ENCODE measurements around the gene FAM118A. TPM values are rescaled to one million over a fixed set of nuclear protein-coding genes. Genes with fewer than 3 reads are reported as not detected.

The FAM118A gene
- polyA plus RNA-seq, 2 donors, result 15.4 to 44.4 TPM

DNA sequence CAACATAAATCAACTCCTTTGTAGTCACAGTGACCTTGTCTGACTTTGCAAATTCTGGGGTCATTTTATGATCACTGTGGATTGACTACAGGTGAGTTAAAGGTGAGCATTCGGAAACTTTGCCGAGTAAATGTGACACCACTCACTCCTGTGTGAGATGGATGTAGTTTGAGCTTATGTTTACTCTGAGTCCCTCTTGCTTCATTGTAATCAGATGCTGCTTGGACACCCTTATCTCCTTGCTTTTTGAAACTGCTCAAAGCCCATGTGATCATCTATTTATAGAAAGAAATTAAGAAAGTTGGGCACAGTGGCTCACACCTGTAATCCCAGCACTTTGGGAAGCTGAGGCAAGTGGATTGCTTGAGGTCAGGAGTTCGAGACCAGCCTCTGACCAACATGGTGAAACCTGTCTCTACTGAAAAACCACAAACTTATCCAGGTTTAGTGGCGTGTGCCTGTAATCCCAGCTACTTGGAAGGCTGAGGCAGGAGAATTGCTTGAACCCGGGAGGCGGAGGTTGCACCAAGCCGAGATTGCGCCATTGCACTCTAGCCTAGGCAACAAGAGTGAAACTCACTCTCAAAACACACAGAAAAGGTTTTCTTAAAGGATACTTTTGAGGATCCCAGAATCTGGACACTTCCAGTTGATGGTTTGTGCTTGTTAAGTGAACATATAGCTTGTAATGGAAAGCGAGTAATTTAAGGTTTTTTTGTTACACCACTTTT lies 7.2 kb downstream of the FAM118A start:
- Histone ChIP-seq H3K27me3 (ENCODE audit: control insufficient read depth in 1 of 2, insufficient read depth in 2 of 2, low read length in 2 of 2) (no peaks in the 10 kb centered on the region), H3K4me3 (ENCODE audit: low read depth in 1 of 2, low read length in 2 of 2) (no peak overlapping the region), H3K4me1 (ENCODE audit: control insufficient read depth in 2 of 2, insufficient read depth in 2 of 2, low read length in 1 of 2) (peaks cover 3 to 8% of the 10 kb centered on the region in 2 donors), H3K27ac (ENCODE audit: low read depth in 2 of 2, low read length in 1 of 2) (peak overlapping the region; percentile 72 to 96), H3K36me3 (ENCODE audit: control insufficient read depth in 2 of 2, insufficient read depth in 2 of 2, low read length in 1 of 2) (peaks cover 0 to 2% of the 10 kb centered on the region in 2 donors), H3K9me3 (ENCODE audit: control insufficient read depth in 2 of 2, insufficient read depth in 1 of 2, low read depth in 1 of 2, low read length in 1 of 2) (no peaks in the 10 kb centered on the region)
- WGBS, 2 donors, result 85 to 88% methylated on average over 9 of the region's 9 CpGs

DNA sequence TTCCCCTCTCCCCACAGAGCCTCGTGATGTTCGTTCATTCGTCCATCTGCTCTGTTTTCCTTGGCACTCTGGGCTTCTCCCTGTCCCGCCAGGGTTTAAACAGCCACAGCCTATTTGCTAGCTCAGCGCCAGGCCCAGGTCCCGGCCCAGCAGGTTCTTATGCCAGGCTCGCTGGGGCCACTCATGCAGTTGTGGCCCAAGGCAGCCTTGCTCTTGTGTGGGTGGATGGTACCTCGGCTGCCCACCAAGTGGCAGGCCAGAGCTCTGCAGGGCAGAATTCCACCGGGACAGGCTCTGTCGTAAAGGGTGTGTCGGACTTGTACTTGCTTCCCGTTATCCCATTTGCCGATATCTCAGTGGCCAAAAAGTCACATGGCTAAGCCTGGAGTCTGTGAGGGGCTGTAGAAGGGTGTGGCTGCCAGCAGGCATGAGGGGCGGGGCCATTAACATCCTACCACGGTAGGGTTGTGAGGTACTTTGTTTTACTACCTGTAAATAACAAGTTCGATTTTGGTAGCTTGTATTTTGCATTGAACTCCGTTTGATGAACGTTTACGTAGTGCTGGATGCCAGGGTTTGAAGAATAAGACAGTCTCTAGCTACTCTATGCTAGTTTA lies 7.9 kb downstream of the FAM118A start:
- WGBS, 2 donors, result 19 to 34% methylated on average over 19 of the region's 19 CpGs
- Histone ChIP-seq H3K4me3 (ENCODE audit: low read depth in 1 of 2, low read length in 2 of 2) (no peak overlapping the region), H3K36me3 (ENCODE audit: control insufficient read depth in 2 of 2, insufficient read depth in 2 of 2, low read length in 1 of 2) (peaks cover 0 to 2% of the 10 kb centered on the region in 2 donors), H3K27ac (ENCODE audit: low read depth in 2 of 2, low read length in 1 of 2) (peak overlapping the region; percentile 72 to 96), H3K9me3 (ENCODE audit: control insufficient read depth in 2 of 2, insufficient read depth in 1 of 2, low read depth in 1 of 2, low read length in 1 of 2) (no peaks in the 10 kb centered on the region), H3K27me3 (ENCODE audit: control insufficient read depth in 1 of 2, insufficient read depth in 2 of 2, low read length in 2 of 2) (no peaks in the 10 kb centered on the region), H3K4me1 (ENCODE audit: control insufficient read depth in 2 of 2, insufficient read depth in 2 of 2, low read length in 1 of 2) (peaks cover 3 to 8% of the 10 kb centered on the region in 2 donors)

GRCh38 chr22:45318168-45318557 lies 8.4 kb downstream of the FAM118A start:
- no peaks in the 10 kb centered on the region for H3K27me3 ChIP-seq (ENCODE audit: control insufficient read depth in 1 of 2, insufficient read depth in 2 of 2, low read length in 2 of 2)
- H3K36me3 ChIP-seq (ENCODE audit: control insufficient read depth in 2 of 2, insufficient read depth in 2 of 2, low read length in 1 of 2), result peaks cover 2 to 4% of the 10 kb centered on the region in 2 donors
- peak overlapping the region; percentile 72 to 89 for H3K27ac ChIP-seq (ENCODE audit: low read depth in 2 of 2, low read length in 1 of 2)
- peaks cover 3 to 8% of the 10 kb centered on the region in 2 donors for H3K4me1 ChIP-seq (ENCODE audit: control insufficient read depth in 2 of 2, insufficient read depth in 2 of 2, low read length in 1 of 2)
- H3K4me3 ChIP-seq (ENCODE audit: low read depth in 1 of 2, low read length in 2 of 2), result no peak overlapping the region
- WGBS, 2 donors, result 9 to 17% methylated on average over 8 of the region's 8 CpGs
- no peaks in the 10 kb centered on the region for H3K9me3 ChIP-seq (ENCODE audit: control insufficient read depth in 2 of 2, insufficient read depth in 1 of 2, low read depth in 1 of 2, low read length in 1 of 2)

DNA sequence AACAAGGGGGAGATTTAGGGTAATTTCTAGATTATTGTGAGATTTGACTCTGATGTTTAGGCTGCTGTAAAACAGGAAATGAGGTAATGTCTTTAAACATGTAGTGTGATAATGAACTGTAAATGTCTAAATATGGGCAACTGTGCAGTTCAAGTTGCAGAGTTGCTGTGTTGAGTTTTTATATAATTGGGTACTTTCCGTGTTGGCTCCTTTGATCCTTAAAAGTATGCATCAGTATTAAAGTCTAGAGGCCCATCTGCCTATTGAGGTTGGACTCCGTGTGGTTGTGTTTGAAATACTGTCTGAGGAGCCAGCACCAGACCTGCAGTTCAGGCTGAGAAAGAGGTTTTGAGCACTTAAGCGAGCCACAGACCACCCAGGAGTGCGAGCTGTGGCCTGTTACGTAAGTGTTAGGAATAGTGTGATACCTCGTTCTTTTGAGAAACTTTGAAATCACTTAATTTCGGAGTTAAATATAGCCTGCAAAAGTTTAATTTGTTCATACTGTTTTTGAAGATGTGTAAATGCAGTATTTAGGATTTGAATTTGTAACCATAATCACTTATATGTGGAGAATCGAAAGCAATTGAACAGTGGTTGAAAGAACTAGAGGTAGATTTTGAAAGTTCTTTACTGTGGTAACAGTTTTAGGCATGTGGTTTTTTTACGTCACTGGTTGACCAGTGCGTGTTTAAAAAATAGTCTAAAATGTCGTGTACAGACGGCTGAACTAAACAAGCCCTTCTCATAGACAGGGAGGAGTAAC lies 9.0 kb downstream of the FAM118A start:
- H3K4me3 ChIP-seq (ENCODE audit: low read depth in 1 of 2, low read length in 2 of 2), result no peak overlapping the region
- 55 to 56% methylated on average over 12 of the region's 12 CpGs for WGBS, 2 donors
- no peaks in the 10 kb centered on the region for H3K27me3 ChIP-seq (ENCODE audit: control insufficient read depth in 1 of 2, insufficient read depth in 2 of 2, low read length in 2 of 2)

GRCh38 chr22:45319324-45319685 lies 9.6 kb downstream of the FAM118A start:
- Histone ChIP-seq H3K27ac (ENCODE audit: low read depth in 2 of 2, low read length in 1 of 2) (peak overlapping the region; percentile 81 to 86), H3K36me3 (ENCODE audit: control insufficient read depth in 2 of 2, insufficient read depth in 2 of 2, low read length in 1 of 2) (peaks cover 6 to 11% of the 10 kb centered on the region in 2 donors), H3K9me3 (ENCODE audit: control insufficient read depth in 2 of 2, insufficient read depth in 1 of 2, low read depth in 1 of 2, low read length in 1 of 2) (no peaks in the 10 kb centered on the region), H3K4me1 (ENCODE audit: control insufficient read depth in 2 of 2, insufficient read depth in 2 of 2, low read length in 1 of 2) (peaks cover 3 to 8% of the 10 kb centered on the region in 2 donors), H3K4me3 (ENCODE audit: low read depth in 1 of 2, low read length in 2 of 2) (no peak overlapping the region), H3K27me3 (ENCODE audit: control insufficient read depth in 1 of 2, insufficient read depth in 2 of 2, low read length in 2 of 2) (no peaks in the 10 kb centered on the region)
- 39 to 41% methylated on average over 5 of the region's 5 CpGs for WGBS, 2 donors

More for the DNA sequence above, 9.0 kb downstream of the FAM118A start:
- H3K36me3 ChIP-seq (ENCODE audit: control insufficient read depth in 2 of 2, insufficient read depth in 2 of 2, low read length in 1 of 2), result peaks cover 6 to 9% of the 10 kb centered on the region in 2 donors
- H3K4me1 ChIP-seq (ENCODE audit: control insufficient read depth in 2 of 2, insufficient read depth in 2 of 2, low read length in 1 of 2), result peaks cover 3 to 8% of the 10 kb centered on the region in 2 donors
- H3K27ac ChIP-seq (ENCODE audit: low read depth in 2 of 2, low read length in 1 of 2), result peak overlapping the region; percentile 86 to 89
- no peaks in the 10 kb centered on the region for H3K9me3 ChIP-seq (ENCODE audit: control insufficient read depth in 2 of 2, insufficient read depth in 1 of 2, low read depth in 1 of 2, low read length in 1 of 2)

DNA sequence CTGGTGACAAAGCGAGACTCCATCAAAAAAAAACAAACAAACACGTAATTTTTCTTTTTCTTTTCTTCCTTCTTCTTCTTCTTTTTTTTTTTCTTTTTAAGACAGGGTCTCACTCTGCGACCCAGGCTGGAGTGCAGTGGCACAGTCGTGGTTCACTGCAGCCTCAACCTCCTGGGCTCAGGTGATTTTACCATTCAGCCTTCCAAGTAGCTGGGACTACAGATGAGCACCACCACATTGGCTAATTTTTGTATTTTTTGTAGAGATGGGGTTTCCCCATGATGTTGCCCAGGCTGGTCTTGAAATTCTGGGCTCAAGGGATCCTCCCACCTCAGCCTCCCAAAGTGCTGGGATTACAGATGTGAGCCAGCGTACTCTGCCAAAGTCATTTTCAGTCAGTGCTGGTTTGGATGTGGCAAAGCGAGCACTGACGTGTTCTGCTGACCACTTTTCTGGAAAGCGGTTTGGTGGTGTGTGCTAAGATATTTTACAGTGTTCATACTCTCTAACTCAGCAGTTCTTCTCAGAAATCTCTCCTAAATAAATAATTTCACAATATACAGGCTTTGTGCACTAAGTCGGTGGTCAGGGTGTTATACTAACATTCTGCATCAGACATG lies 10.7 kb downstream of the FAM118A start:
- peak overlapping the region in 1 of 2 donors; percentile 77 for H3K27ac ChIP-seq (ENCODE audit: low read depth in 2 of 2, low read length in 1 of 2)
- no peak overlapping the region for H3K4me3 ChIP-seq (ENCODE audit: low read depth in 1 of 2, low read length in 2 of 2)
- H3K27me3 ChIP-seq (ENCODE audit: control insufficient read depth in 1 of 2, insufficient read depth in 2 of 2, low read length in 2 of 2), result no peaks in the 10 kb centered on the region
- no peaks in the 10 kb centered on the region for H3K9me3 ChIP-seq (ENCODE audit: control insufficient read depth in 2 of 2, insufficient read depth in 1 of 2, low read depth in 1 of 2, low read length in 1 of 2)
- H3K4me1 ChIP-seq (ENCODE audit: control insufficient read depth in 2 of 2, insufficient read depth in 2 of 2, low read length in 1 of 2), result peaks cover 3 to 8% of the 10 kb centered on the region in 2 donors
- 63 to 69% methylated on average over 9 of the region's 9 CpGs for WGBS, 2 donors
- peaks cover 6 to 11% of the 10 kb centered on the region in 2 donors for H3K36me3 ChIP-seq (ENCODE audit: control insufficient read depth in 2 of 2, insufficient read depth in 2 of 2, low read length in 1 of 2)

- Histone ChIP-seq H3K36me3 (ENCODE audit: control insufficient read depth in 2 of 2, insufficient read depth in 2 of 2, low read length in 1 of 2) (peaks cover 6 to 15% of the 10 kb centered on the region in 2 donors), H3K9me3 (ENCODE audit: control insufficient read depth in 2 of 2, insufficient read depth in 1 of 2, low read depth in 1 of 2, low read length in 1 of 2) (no peaks in the 10 kb centered on the region), H3K27ac (ENCODE audit: low read depth in 2 of 2, low read length in 1 of 2) (no peak overlapping the region), H3K4me3 (ENCODE audit: low read depth in 1 of 2, low read length in 2 of 2) (no peak overlapping the region), H3K27me3 (ENCODE audit: control insufficient read depth in 1 of 2, insufficient read depth in 2 of 2, low read length in 2 of 2) (no peaks in the 10 kb centered on the region), H3K4me1 (ENCODE audit: control insufficient read depth in 2 of 2, insufficient read depth in 2 of 2, low read length in 1 of 2) (peaks cover 3 to 6% of the 10 kb centered on the region in 2 donors)
- 82 to 85% methylated on average over 12 of the region's 12 CpGs for WGBS, 2 donors
Observed at GRCh38 chr22:45321827-45322226, 12.1 kb downstream of the FAM118A start.

DNA sequence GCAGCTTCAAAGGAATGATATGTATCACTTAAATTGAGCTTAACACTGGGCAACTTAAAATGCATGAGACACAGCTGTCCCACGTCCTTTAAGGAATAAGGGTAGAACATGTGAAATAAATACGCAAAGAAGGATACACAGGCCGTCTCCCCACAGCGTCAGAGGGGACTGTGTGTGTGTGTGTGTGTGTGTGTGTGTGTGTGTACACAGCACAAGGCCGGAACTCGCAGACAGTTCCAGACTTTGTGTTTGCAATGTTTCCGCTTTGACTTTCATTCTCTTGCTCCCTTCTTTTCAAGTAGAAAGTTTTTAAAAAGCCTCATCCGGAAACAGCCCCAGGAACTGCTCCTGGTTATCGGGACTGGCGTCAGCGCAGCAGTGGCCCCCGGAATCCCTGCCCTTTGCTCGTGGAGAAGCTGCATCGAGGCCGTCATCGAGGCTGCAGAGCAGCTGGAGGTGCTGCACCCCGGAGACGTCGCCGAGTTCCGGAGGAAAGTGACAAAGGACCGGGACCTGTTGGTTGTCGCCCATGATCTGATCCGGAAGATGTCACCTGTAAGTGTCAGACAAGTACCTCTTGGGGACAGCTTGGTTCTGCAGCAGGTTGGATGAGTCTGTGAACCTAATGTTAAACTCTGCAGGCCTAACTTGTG lies 13.3 kb downstream of the FAM118A start:
- 89 to 91% methylated on average over 24 of the region's 24 CpGs for WGBS, 2 donors
- Histone ChIP-seq H3K27ac (ENCODE audit: low read depth in 2 of 2, low read length in 1 of 2) (no peak overlapping the region), H3K4me1 (ENCODE audit: control insufficient read depth in 2 of 2, insufficient read depth in 2 of 2, low read length in 1 of 2) (peaks cover 0 to 2% of the 10 kb centered on the region in 2 donors), H3K9me3 (ENCODE audit: control insufficient read depth in 2 of 2, insufficient read depth in 1 of 2, low read depth in 1 of 2, low read length in 1 of 2) (no peaks in the 10 kb centered on the region), H3K27me3 (ENCODE audit: control insufficient read depth in 1 of 2, insufficient read depth in 2 of 2, low read length in 2 of 2) (no peaks in the 10 kb centered on the region), H3K36me3 (ENCODE audit: control insufficient read depth in 2 of 2, insufficient read depth in 2 of 2, low read length in 1 of 2) (peaks cover 6 to 23% of the 10 kb centered on the region in 2 donors), H3K4me3 (ENCODE audit: low read depth in 1 of 2, low read length in 2 of 2) (no peak overlapping the region)

DNA sequence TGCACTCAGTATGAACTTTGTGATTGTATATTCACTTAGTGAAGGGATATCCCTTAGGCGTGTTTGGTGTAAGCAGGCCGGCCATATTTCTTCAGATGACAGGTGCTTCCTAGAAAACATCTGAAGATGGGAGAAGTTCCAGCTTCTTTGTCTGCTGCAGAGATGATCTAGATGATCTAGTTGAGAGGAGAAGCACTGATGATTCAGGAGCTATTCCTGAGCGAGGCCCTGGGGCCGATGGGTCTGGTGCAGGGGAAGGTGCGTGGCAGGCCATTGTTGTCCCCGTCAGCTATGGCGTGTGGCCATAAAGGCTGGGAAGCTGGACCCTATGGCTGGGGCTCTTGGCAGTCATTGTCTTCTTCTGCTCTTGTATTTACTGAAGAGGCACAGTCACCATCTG lies 14.0 kb downstream of the FAM118A start:
- H3K4me3 ChIP-seq (ENCODE audit: low read depth in 1 of 2, low read length in 2 of 2), result no peak overlapping the region
- H3K9me3 ChIP-seq (ENCODE audit: control insufficient read depth in 2 of 2, insufficient read depth in 1 of 2, low read depth in 1 of 2, low read length in 1 of 2), result no peaks in the 10 kb centered on the region
- H3K36me3 ChIP-seq (ENCODE audit: control insufficient read depth in 2 of 2, insufficient read depth in 2 of 2, low read length in 1 of 2), result peaks cover 6 to 23% of the 10 kb centered on the region in 2 donors
- WGBS, 2 donors, result 72 to 87% methylated on average over 7 of the region's 7 CpGs
- no peaks in the 10 kb centered on the region for H3K27me3 ChIP-seq (ENCODE audit: control insufficient read depth in 1 of 2, insufficient read depth in 2 of 2, low read length in 2 of 2)
- no peak overlapping the region for H3K27ac ChIP-seq (ENCODE audit: low read depth in 2 of 2, low read length in 1 of 2)
- H3K4me1 ChIP-seq (ENCODE audit: control insufficient read depth in 2 of 2, insufficient read depth in 2 of 2, low read length in 1 of 2), result peaks cover 0 to 1% of the 10 kb centered on the region in 2 donors
